GM23338 (cell line): ENCODE data around the gene TIE1. TPM values are rescaled to one million over a fixed set of nuclear protein-coding genes. Genes with fewer than 3 reads are reported as not detected.

Source experiments
- ATAC-seq: fragments of 200-7000 bp; cut with Tn5 transposase; 3 replicates; pipeline ENCODE4 v1.9.1; 2020
- DNase-seq: peaks from one replicate; pipeline ENCODE4 v3.0.0-alpha.2; 2015; ENCODE audit warnings: low spot score
- H2AFZ ChIP-seq: fragments of 200-600 bp; sonication (generic); 2 replicates; pipeline ENCODE4 v1.8.0; 2016; ENCODE audit warnings: antibody characterized with exemption, mild to moderate bottlenecking, moderate library complexity
- H3F3A ChIP-seq: fragments of 200-600 bp; sonication (generic); replicated peaks from 2 replicates; pipeline ENCODE4 v1.8.0; 2017; ENCODE audit warnings: antibody characterized with exemption, mixed run types, low read depth
- H3K27ac ChIP-seq: fragments of 200-600 bp; sonication (generic); 2 replicates; pipeline ENCODE4 v1.6.1; 2016; ENCODE audit warnings: low read depth
- H3K27me3 ChIP-seq: fragments of 200-600 bp; sonication (generic); 2 replicates; pipeline ENCODE4 v1.8.0; 2016; ENCODE audit warnings: mild to moderate bottlenecking, mixed run types, moderate library complexity; ENCODE audit not compliant: insufficient read depth
- H3K36me3 ChIP-seq: fragments of 200-600 bp; sonication (generic); 2 replicates; pipeline ENCODE4 v1.8.0; 2016; ENCODE audit warnings: mild to moderate bottlenecking; ENCODE audit not compliant: insufficient read depth
- H3K4me1 ChIP-seq: fragments of 200-600 bp; sonication (generic); 2 replicates; pipeline ENCODE4 v1.8.0; 2016; ENCODE audit warnings: mild to moderate bottlenecking, moderate library complexity; ENCODE audit not compliant: insufficient read depth
- H3K4me2 ChIP-seq: fragments of 200-600 bp; sonication (generic); 2 replicates; pipeline ENCODE4 v1.7.1; 2017; ENCODE audit warnings: mixed run types
- H3K4me3 ChIP-seq: fragments of 200-600 bp; sonication (generic); 2 replicates; pipeline ENCODE4 v1.6.1; 2016; ENCODE audit warnings: mixed run types
- H3K79me2 ChIP-seq: fragments of 200-600 bp; sonication (generic); replicated peaks from 2 replicates; pipeline ENCODE4 v1.8.0; 2017; ENCODE audit warnings: mild to moderate bottlenecking; ENCODE audit not compliant: insufficient read depth
- H3K9me2 ChIP-seq: fragments of 200-600 bp; sonication (generic); 2 replicates; pipeline ENCODE4 v1.8.0; 2017; ENCODE audit not compliant: insufficient read depth
- H4K20me1 ChIP-seq: fragments of 200-600 bp; sonication (generic); replicated peaks from 2 replicates; pipeline ENCODE4 v1.8.0; 2017; ENCODE audit warnings: mild to moderate bottlenecking; ENCODE audit not compliant: insufficient read depth
- H3K27ac Mint-ChIP-seq: 2 replicates; pipeline ENCODE4 v1.8.0; 2020; ENCODE audit warnings: inconsistent platforms, mild to moderate bottlenecking, moderate library complexity, mixed read lengths
- H3K27me3 Mint-ChIP-seq: 3 replicates; pipeline ENCODE4 v1.8.0; 2022; ENCODE audit warnings: low read depth, mild to moderate bottlenecking, moderate library complexity, mixed read lengths, inconsistent platforms; ENCODE audit not compliant: insufficient read depth, poor library complexity
- H3K36me3 Mint-ChIP-seq: 3 replicates; pipeline ENCODE4 v1.8.0; 2021; ENCODE audit warnings: low read depth, mild to moderate bottlenecking, inconsistent platforms, moderate library complexity, mixed read lengths
- H3K4me1 Mint-ChIP-seq: 3 replicates; pipeline ENCODE4 v1.8.0; 2020; ENCODE audit warnings: mild to moderate bottlenecking, inconsistent platforms, mixed read lengths
- H3K4me3 Mint-ChIP-seq: 3 replicates; pipeline ENCODE4 v1.8.0; 2021; ENCODE audit warnings: moderate library complexity, mild to moderate bottlenecking, inconsistent platforms, mixed read lengths
- H3K9me3 Mint-ChIP-seq: 3 replicates; pipeline ENCODE4 v1.8.0; 2020; ENCODE audit warnings: moderate library complexity, mild to moderate bottlenecking, inconsistent platforms, mixed read lengths
- CREB1 ChIP-seq: fragments of 250-450 bp; sonication (Bioruptor Pico); IDR thresholded peaks from 2 replicates; pipeline ENCODE4 v1.5.0; 2020; ENCODE audit warnings: low read depth, mild to moderate bottlenecking, moderate library complexity
- CTCF ChIP-seq, 2 experiments: fragments of 200-600 bp in 1 of 2; sonication (generic) in 1 of 2; conservative IDR thresholded peaks; 2 replicates each; pipeline versions ENCODE4 v1.5.1 to v1.6.1; 2016 to 2017; ENCODE audit warnings: antibody characterized with exemption in 2 of 2, low read depth in 2 of 2, mild to moderate bottlenecking in 2 of 2, moderate library complexity in 1 of 2
- ETS1 ChIP-seq: IDR thresholded peaks from 2 replicates; pipeline ENCODE4 v1.6.1; 2016; ENCODE audit warnings: antibody characterized with exemption
- EZH2 ChIP-seq: fragments of 200-600 bp; sonication (generic); IDR thresholded peaks from one replicate; pipeline ENCODE4 v1.8.0; 2017; ENCODE audit warnings: antibody characterized with exemption, mild to moderate bottlenecking, low read depth; ENCODE audit not compliant: unreplicated experiment
- EZH2phosphoT487 ChIP-seq: fragments of 200-600 bp; sonication (generic); IDR thresholded peaks from one replicate; pipeline ENCODE4 v1.8.1; 2018; ENCODE audit warnings: antibody characterized with exemption; ENCODE audit not compliant: unreplicated experiment
- NANOG ChIP-seq: IDR thresholded peaks from 2 replicates; pipeline ENCODE4 v1.6.1; 2016; ENCODE audit warnings: antibody characterized with exemption, borderline replicate concordance
- POLR2AphosphoS5 ChIP-seq: IDR thresholded peaks from 2 replicates; pipeline ENCODE4 v1.6.1; 2016; ENCODE audit warnings: antibody characterized with exemption, low read depth
- ZNF114 ChIP-seq: fragments of 250-450 bp; sonication (Bioruptor Pico); IDR thresholded peaks from 2 replicates; pipeline ENCODE4 v1.5.0; 2020; ENCODE audit warnings: mild to moderate bottlenecking, moderate library complexity
- ZNF331 ChIP-seq: fragments of 250-450 bp; sonication (Bioruptor Pico); IDR thresholded peaks from 2 replicates; pipeline ENCODE4 v1.5.0; 2020; ENCODE audit warnings: low read depth, mild to moderate bottlenecking, moderate library complexity
- polyA plus RNA-seq: library from polyadenylated mRNA; unstranded; fragments of >200 nt; fragmentation: Nextera tagmentation; extraction: Ambion mirVana; gene quantifications from 2 replicates; pipeline ENCODE4 v1.2.1, GENCODE V29; 2016
- total RNA-seq: library from RNA; depleted of rRNA; stranded (reverse); fragments of >200 nt; shearing (Covaris generic); gene quantifications from 2 replicates; pipeline ENCODE4 v1.2.3, GENCODE V29; 2014

Gene TIE1
- total and polyA plus RNA-seq, 2 experiments from 2014 or later, result 0.37 to 2.3 TPM

- ATAC-seq, result peak; percentile 62
- 0 out of 2 replicates have a peak overlapping the region, but pooled peaks have one; percentile 45 for H3K27ac Mint-ChIP-seq
These were observed 17.2 kb downstream of the TIE1 start for GRCh38 chr1:43317817-43318471.

GRCh38 chr1:43318831-43319230 is 18.0 kb downstream of the TIE1 start:
- no peaks in the 10 kb centered on the region for H3K4me1 ChIP-seq
- Mint-ChIP-seq H3K27ac (no peak overlapping the region), H3K36me3 (no peaks in the 10 kb centered on the region), H3K4me1 (peaks cover 7% of the 10 kb centered on the region; the same call in 2 of the 3 replicates), H3K27me3 (peaks cover 14% of the 10 kb centered on the region), H3K4me3 (no peak overlapping the region), H3K9me3 (no peaks in the 10 kb centered on the region)
- no peaks in the 10 kb centered on the region for H3K27me3 ChIP-seq
- TF ChIP-seq EZH2phosphoT487, result no peak
- TF ChIP-seq ZNF331, result no peak
- no peak for TF ChIP-seq ETS1
- TF ChIP-seq EZH2, result no peak
- no peak for TF ChIP-seq CTCF (conservative IDR thresholded peaks at IDR 0.05; ENCODE audit: low read depth in 2 of 2)
- H3K4me3 ChIP-seq, result no peak overlapping the region
- no peaks in the 10 kb centered on the region for H4K20me1 ChIP-seq
- no peaks in the 10 kb centered on the region for H3K9me2 ChIP-seq
- no peak overlapping the region for H3K27ac ChIP-seq
- H3F3A ChIP-seq, result no peaks in the 10 kb centered on the region
- H3K36me3 ChIP-seq, result no peaks in the 10 kb centered on the region
- DNase-seq, result no peak
- no peaks in the 10 kb centered on the region for H3K79me2 ChIP-seq
- H3K4me2 ChIP-seq, result no peak overlapping the region
- H2AFZ ChIP-seq, result no peak overlapping the region
- ATAC-seq, result no peak

More at GRCh38 chr1:43317817-43318471, 17.2 kb downstream of the TIE1 start:
- Histone ChIP-seq H3K79me2 (no peaks in the 10 kb centered on the region), H3K9me2 (no peaks in the 10 kb centered on the region), H4K20me1 (no peaks in the 10 kb centered on the region), H3K27me3 (no peaks in the 10 kb centered on the region), H3F3A (no peaks in the 10 kb centered on the region), H3K4me1 (no peaks in the 10 kb centered on the region), H2AFZ (no peak overlapping the region), H3K27ac (no peak overlapping the region), H3K4me2 (no peak overlapping the region), H3K4me3 (no peak overlapping the region), H3K36me3 (no peaks in the 10 kb centered on the region)
- no peak for TF ChIP-seq POLR2AphosphoS5
- TF ChIP-seq NANOG, result no peak
- TF ChIP-seq CREB1 (CRISPR knock-in tag), result no peak
- no peak for TF ChIP-seq CTCF (conservative IDR thresholded peaks at IDR 0.05; ENCODE audit: low read depth in 2 of 2)
- TF ChIP-seq ZNF114 (CRISPR knock-in tag), result no peak
- H3K4me3 Mint-ChIP-seq, result no peak overlapping the region
- H3K4me1 Mint-ChIP-seq, result peaks cover 7% of the 10 kb centered on the region; the same call in 2 of the 3 replicates
- no peak for DNase-seq
- H3K36me3 Mint-ChIP-seq, result no peaks in the 10 kb centered on the region
- H3K9me3 Mint-ChIP-seq, result no peaks in the 10 kb centered on the region
- H3K27me3 Mint-ChIP-seq, result peaks cover 12% of the 10 kb centered on the region
